ENCODE results near the gene ITSN2. TPM values are rescaled to one million over a fixed set of nuclear protein-coding genes. Genes with fewer than 3 reads are reported as not detected.

Gene ITSN2
- total RNA-seq, 1 donor from 2014 or later, result 23.8 TPM

DNA sequence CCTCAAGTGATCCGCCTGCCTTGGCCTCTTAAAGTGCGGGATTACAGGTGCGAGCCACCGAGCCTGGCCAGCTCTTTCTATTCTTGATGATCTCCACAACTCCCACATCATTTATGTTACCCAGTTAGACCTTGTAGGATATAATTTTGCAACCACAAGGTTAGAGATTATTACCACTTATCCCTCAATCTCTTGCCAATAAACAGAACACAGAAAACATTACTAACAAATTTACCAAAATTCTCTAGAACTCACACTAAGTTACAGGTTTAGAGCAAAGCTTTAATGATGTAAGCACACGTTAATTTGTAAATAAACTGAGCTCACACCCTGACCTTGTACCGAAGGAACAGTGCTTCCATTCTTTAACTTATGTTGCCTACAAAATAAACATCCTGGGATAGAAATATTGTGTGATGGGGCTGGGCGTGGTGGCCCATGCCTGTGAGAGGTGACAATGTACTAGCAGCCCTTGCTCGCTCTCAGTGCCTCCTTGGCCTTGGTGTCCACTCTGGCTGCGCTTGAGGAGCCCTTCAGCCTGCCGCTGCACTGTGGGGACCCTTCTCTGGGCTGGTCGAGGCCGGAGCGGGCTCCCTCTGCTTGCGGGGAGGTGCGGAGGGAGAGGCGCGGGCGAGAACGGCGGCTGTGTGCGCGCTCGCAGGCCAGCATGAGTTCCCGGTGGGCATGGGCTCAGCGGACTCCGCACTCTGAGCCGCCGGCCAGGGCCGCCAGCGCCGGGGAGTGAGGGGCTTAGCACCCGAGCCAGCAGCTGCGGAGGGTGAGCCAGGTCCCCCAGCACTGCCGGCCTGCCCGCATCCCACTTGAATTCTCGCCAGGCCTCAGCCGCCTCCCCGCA lies 42.1 kb upstream of the ITSN2 start:
- Histone ChIP-seq H3K9me3 (ENCODE audit: insufficient read depth, low read depth, low read length) (peaks cover 3% of the 10 kb centered on the region), H3K4me3 (ENCODE audit: insufficient read depth, low read depth, low read length) (peak overlapping the region; percentile 5), H3K27ac (ENCODE audit: low read depth, low read length) (no peak overlapping the region), H3K4me1 (ENCODE audit: insufficient read depth, low read length) (peaks cover 4% of the 10 kb centered on the region), H3K27me3 (ENCODE audit: insufficient read depth, low read length) (peaks cover 3% of the 10 kb centered on the region), H3K9ac (ENCODE audit: low read length) (no peak overlapping the region), H3K36me3 (ENCODE audit: insufficient read depth, low read length) (no peaks in the 10 kb centered on the region), H3K79me2 (ENCODE audit: insufficient read depth, low read length) (no peaks in the 10 kb centered on the region), H4K20me1 (ENCODE audit: insufficient read depth, low read length) (no peaks in the 10 kb centered on the region), H2AFZ (ENCODE audit: low read depth, low read length) (peak overlapping the region; percentile 81), H3K4me2 (ENCODE audit: low read length) (peak overlapping the region; percentile 75)
- Mint-ChIP-seq H3K27ac (ENCODE audit: unreplicated experiment) (no peak overlapping the region), H3K4me3 (ENCODE audit: unreplicated experiment) (no peak overlapping the region), H3K4me1 (ENCODE audit: low read depth, unreplicated experiment) (no peaks in the 10 kb centered on the region), H3K27me3 (ENCODE audit: low read depth, unreplicated experiment) (no peaks in the 10 kb centered on the region), H3K9me3 (ENCODE audit: unreplicated experiment) (no peaks in the 10 kb centered on the region), H3K36me3 (ENCODE audit: low read depth, unreplicated experiment) (no peaks in the 10 kb centered on the region)
- DNase-seq (ENCODE audit: low read depth) (no peak), FAIRE-seq (no peak)
- TF ChIP-seq, protein P1, sequence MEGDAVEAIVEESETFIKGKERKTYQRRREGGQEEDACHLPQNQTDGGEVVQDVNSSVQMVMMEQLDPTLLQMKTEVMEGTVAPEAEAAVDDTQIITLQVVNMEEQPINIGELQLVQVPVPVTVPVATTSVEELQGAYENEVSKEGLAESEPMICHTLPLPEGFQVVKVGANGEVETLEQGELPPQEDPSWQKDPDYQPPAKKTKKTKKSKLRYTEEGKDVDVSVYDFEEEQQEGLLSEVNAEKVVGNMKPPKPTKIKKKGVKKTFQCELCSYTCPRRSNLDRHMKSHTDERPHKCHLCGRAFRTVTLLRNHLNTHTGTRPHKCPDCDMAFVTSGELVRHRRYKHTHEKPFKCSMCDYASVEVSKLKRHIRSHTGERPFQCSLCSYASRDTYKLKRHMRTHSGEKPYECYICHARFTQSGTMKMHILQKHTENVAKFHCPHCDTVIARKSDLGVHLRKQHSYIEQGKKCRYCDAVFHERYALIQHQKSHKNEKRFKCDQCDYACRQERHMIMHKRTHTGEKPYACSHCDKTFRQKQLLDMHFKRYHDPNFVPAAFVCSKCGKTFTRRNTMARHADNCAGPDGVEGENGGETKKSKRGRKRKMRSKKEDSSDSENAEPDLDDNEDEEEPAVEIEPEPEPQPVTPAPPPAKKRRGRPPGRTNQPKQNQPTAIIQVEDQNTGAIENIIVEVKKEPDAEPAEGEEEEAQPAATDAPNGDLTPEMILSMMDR (IDR thresholded peaks at IDR 0.05; ENCODE audit: insufficient read depth, low read depth, low read length), result no peak
- TF ChIP-seq EZH2 (IDR thresholded peaks at IDR 0.05; ENCODE audit: insufficient read depth, low read length), result no peak

DNA sequence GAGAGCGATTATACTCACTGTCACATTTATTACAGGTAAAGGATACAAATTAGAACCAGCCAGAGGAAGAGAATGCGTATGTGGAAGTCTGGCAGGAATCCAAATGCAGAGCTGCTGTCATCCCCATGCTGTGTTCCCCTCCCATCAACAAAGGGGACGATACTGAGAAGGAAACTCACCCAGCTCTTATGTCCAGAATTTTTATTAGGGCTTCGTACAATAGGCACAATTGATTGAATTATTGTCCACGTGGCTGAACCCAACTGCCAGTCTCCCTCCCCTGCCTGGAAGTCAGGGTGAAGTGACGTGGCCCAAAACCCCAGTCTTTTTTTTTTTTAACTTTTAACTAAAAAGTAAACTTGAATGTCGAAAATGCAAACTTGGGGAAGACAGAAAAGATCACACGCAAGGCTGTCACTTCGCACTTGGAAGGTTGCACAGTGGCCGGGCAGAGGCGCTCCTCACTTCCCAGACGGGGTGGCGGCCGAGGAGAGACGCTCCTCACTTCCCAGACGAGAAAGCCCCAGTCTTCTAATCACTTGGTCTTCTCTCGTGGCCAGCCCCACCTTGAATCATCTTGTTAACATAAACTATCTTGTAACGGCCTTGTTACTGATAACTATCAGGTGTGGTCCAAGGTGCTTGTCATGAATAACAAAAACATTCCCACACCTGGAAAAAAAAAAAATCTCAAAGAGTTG lies 40.0 kb upstream of the ITSN2 start:
- H3K36me3 ChIP-seq (ENCODE audit: insufficient read depth, low read length), result no peaks in the 10 kb centered on the region
- FAIRE-seq (no peak), DNase-seq (ENCODE audit: low read depth) (no peak)
- Mint-ChIP-seq H3K4me1 (ENCODE audit: low read depth, unreplicated experiment) (no peaks in the 10 kb centered on the region), H3K36me3 (ENCODE audit: low read depth, unreplicated experiment) (no peaks in the 10 kb centered on the region), H3K27me3 (ENCODE audit: low read depth, unreplicated experiment) (no peaks in the 10 kb centered on the region), H3K27ac (ENCODE audit: unreplicated experiment) (no peak overlapping the region), H3K4me3 (ENCODE audit: unreplicated experiment) (no peak overlapping the region), H3K9me3 (ENCODE audit: unreplicated experiment) (no peaks in the 10 kb centered on the region)
- H3K4me3 ChIP-seq (ENCODE audit: insufficient read depth, low read depth, low read length), result no peak overlapping the region
- no peak overlapping the region for H3K27ac ChIP-seq (ENCODE audit: low read depth, low read length)
- no peak overlapping the region for H3K9ac ChIP-seq (ENCODE audit: low read length)
- H3K27me3 ChIP-seq (ENCODE audit: insufficient read depth, low read length), result peaks cover 3% of the 10 kb centered on the region
- no peak for TF ChIP-seq EZH2 (IDR thresholded peaks at IDR 0.05; ENCODE audit: insufficient read depth, low read length)
- TF ChIP-seq, protein P1 (IDR thresholded peaks at IDR 0.05; ENCODE audit: insufficient read depth, low read depth, low read length), result no peak
- peaks cover 4% of the 10 kb centered on the region for H3K4me1 ChIP-seq (ENCODE audit: insufficient read depth, low read length)
- H3K4me2 ChIP-seq (ENCODE audit: low read length), result no peak overlapping the region
- H2AFZ ChIP-seq (ENCODE audit: low read depth, low read length), result no peak overlapping the region
- no peaks in the 10 kb centered on the region for H3K79me2 ChIP-seq (ENCODE audit: insufficient read depth, low read length)
- peaks cover 3% of the 10 kb centered on the region for H3K9me3 ChIP-seq (ENCODE audit: insufficient read depth, low read depth, low read length)
- no peaks in the 10 kb centered on the region for H4K20me1 ChIP-seq (ENCODE audit: insufficient read depth, low read length)
